ENCODE results near the gene ATP6V1G2.

ATP6V1G2 gene

DNA sequence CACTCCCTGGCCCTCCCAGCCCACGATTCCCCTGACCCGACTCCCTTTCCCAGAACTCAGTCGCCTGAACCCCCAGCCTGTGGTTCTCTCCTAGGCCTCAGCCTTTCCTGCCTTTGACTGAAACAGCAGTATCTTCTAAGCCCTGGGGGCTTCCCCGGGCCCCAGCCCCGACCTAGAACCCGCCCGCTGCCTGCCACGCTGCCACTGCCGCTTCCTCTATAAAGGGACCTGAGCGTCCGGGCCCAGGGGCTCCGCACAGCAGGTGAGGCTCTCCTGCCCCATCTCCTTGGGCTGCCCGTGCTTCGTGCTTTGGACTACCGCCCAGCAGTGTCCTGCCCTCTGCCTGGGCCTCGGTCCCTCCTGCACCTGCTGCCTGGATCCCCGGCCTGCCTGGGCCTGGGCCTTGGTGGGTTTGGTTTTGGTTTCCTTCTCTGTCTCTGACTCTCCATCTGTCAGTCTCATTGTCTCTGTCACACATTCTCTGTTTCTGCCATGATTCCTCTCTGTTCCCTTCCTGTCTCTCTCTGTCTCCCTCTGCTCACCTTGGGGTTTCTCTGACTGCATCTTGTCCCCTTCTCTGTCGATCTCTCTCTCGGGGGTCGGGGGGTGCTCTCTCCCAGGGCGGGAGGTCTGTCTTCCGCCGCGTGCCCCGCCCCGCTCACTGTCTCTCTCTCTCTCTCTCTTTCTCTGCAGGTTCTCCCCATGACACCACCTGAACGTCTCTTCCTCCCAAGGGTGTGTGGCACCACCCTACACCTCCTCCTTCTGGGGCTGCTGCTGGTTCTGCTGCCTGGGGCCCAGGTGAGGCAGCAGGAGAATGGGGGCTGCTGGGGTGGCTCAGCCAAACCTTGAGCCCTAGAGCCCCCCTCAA lies 25.9 kb upstream of the ATP6V1G2 start, which contains the start of gene LTA:
Gene LTA, plus strand, starts transcription at position 249 of the 871 bp plus-strand sequence. Its CDS starts 454 bp downstream, at position 703.
- Histone ChIP-seq H3K27ac (ENCODE audit: low read depth, low read length) (no peak within 1 kb of the TSS), H3K27me3 (ENCODE audit: control insufficient read depth, insufficient read depth, low read length) (no peaks in the 10 kb centered on the region), H3K4me3 (ENCODE audit: low read length) (peak within 1 kb of the TSS; percentile 46)

DNA sequence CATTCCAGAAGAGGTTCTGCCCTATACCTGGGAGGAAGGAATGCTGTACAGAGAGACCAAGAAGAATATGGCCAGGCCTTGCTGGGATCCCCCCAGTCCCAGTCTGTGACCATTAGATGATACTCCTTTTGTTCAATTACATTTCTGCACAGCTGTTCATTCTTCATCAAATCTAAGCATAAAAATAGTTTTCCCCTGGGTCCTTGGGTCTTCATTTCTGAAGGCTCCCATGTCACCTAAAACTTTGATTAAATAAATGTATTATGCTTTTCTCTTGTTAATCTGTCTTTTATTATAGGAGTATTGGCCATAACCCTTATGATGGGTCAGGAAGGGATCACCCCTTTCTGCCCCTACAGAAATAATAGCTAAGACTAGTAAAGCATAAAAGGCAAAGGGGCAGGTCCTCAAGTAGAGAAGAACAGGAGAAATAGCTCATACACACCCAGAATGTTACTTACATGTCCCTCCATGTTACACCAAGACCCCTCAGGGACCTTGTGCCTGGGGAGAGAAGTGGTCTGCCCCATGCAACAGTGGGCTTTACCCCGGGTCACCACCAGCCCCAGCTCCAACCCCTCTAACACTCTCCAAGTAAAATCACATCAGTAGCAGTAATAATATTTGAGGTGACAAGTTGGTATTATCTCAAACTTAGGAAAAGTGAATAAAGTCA lies 23.6 kb upstream of the ATP6V1G2 start:
- Histone ChIP-seq H3K4me1 (ENCODE audit: control insufficient read depth, insufficient read depth, low read length) (peaks cover under 1% of the 10 kb centered on the region), H3K9ac (ENCODE audit: low read length) (no peak overlapping the region), H3K4me3 (ENCODE audit: low read length) (no peak overlapping the region), H3K27me3 (ENCODE audit: control insufficient read depth, insufficient read depth, low read length) (no peaks in the 10 kb centered on the region), H3K27ac (ENCODE audit: low read depth, low read length) (no peak overlapping the region), H3K36me3 (ENCODE audit: control insufficient read depth, insufficient read depth, low read length) (no peaks in the 10 kb centered on the region)

More for the DNA sequence above, 25.9 kb upstream of the ATP6V1G2 start, which contains the start of gene LTA:
- Histone ChIP-seq H3K9ac (ENCODE audit: low read length) (no peak within 1 kb of the TSS), H3K4me1 (ENCODE audit: control insufficient read depth, insufficient read depth, low read length) (peaks cover 3% of the 10 kb centered on the region), H3K36me3 (ENCODE audit: control insufficient read depth, insufficient read depth, low read length) (no peaks in the 10 kb centered on the region)

DNA sequence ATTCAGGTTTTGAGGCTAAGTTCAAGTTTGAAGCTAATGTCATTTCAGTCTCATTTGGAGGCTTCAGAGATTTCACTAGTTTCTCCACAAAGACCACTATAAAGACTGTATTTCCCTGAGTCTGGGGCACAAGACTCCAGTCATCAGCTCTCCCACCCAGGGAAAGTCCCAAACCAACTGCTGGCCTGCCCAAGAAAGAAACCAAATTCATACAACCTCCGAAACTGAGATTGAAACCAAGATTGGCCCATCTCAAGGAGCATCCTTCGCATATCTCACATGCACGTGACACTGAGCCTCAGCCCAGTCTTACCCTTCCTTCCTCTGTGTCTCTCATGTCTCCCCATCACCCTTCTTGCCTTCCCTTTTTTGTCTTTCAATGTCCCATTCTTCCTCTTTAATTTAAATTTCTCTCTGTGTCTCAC lies 22.1 kb upstream of the ATP6V1G2 start:
- no peaks in the 10 kb centered on the region for H3K27me3 ChIP-seq (ENCODE audit: control insufficient read depth, insufficient read depth, low read length)
- H3K36me3 ChIP-seq (ENCODE audit: control insufficient read depth, insufficient read depth, low read length): no peaks in the 10 kb centered on the region
- no peak overlapping the region for H3K4me3 ChIP-seq (ENCODE audit: low read length)
- H3K27ac ChIP-seq (ENCODE audit: low read depth, low read length): no peak overlapping the region
- no peak overlapping the region for H3K9ac ChIP-seq (ENCODE audit: low read length)
- no peaks in the 10 kb centered on the region for H3K4me1 ChIP-seq (ENCODE audit: control insufficient read depth, insufficient read depth, low read length)

- Histone ChIP-seq H3K27ac (ENCODE audit: low read depth, low read length) (no peak overlapping the region), H3K36me3 (ENCODE audit: control insufficient read depth, insufficient read depth, low read length) (no peaks in the 10 kb centered on the region), H3K4me1 (ENCODE audit: control insufficient read depth, insufficient read depth, low read length) (no peaks in the 10 kb centered on the region), H3K27me3 (ENCODE audit: control insufficient read depth, insufficient read depth, low read length) (no peaks in the 10 kb centered on the region), H3K9ac (ENCODE audit: low read length) (no peak overlapping the region), H3K4me3 (ENCODE audit: low read length) (no peak overlapping the region)
These were observed 21.3 kb upstream of the ATP6V1G2 start for GRCh38 chr6:31567531-31568370.

DNA sequence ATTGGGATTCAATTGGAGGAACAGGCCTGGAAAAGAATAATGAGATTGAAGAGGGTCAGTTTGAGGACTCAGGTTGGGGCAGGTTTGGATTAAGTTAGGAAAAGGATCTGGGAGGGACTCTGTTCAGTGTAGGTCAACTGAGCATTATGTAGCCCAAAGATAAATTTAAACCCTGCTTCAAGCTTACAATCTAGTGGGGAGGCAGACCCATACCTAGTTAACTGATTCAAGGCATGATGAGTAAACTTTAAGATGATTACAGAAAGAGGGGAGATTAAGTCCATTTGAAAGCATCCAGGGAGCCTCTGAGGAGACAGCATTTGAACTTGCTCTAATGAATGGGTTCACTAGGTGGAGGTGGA lies 14.3 kb upstream of the ATP6V1G2 start:
- no peak overlapping the region for H3K9ac ChIP-seq (ENCODE audit: low read length)
- peaks cover 11% of the 10 kb centered on the region for H3K36me3 ChIP-seq (ENCODE audit: control insufficient read depth, insufficient read depth, low read length)
- H3K27ac ChIP-seq (ENCODE audit: low read depth, low read length): no peak overlapping the region
- no peak overlapping the region for H3K4me3 ChIP-seq (ENCODE audit: low read length)
- no peaks in the 10 kb centered on the region for H3K4me1 ChIP-seq (ENCODE audit: control insufficient read depth, insufficient read depth, low read length)
- H3K27me3 ChIP-seq (ENCODE audit: control insufficient read depth, insufficient read depth, low read length): no peaks in the 10 kb centered on the region

- Histone ChIP-seq H3K27me3 (ENCODE audit: control insufficient read depth, insufficient read depth, low read length) (no peaks in the 10 kb centered on the region), H3K27ac (ENCODE audit: low read depth, low read length) (no peak overlapping the region), H3K4me3 (ENCODE audit: low read length) (no peak overlapping the region), H3K4me1 (ENCODE audit: control insufficient read depth, insufficient read depth, low read length) (no peaks in the 10 kb centered on the region), H3K36me3 (ENCODE audit: control insufficient read depth, insufficient read depth, low read length) (peaks cover 11% of the 10 kb centered on the region), H3K9ac (ENCODE audit: low read length) (no peak overlapping the region)
These were observed 13.7 kb upstream of the ATP6V1G2 start for GRCh38 chr6:31559958-31560696.

GRCh38 chr6:31559606-31559957 lies 13.2 kb upstream of the ATP6V1G2 start:
- no peak overlapping the region for H3K4me3 ChIP-seq (ENCODE audit: low read length)
- no peaks in the 10 kb centered on the region for H3K4me1 ChIP-seq (ENCODE audit: control insufficient read depth, insufficient read depth, low read length)
- H3K9ac ChIP-seq (ENCODE audit: low read length): no peak overlapping the region
- H3K36me3 ChIP-seq (ENCODE audit: control insufficient read depth, insufficient read depth, low read length): peaks cover 11% of the 10 kb centered on the region
- H3K27me3 ChIP-seq (ENCODE audit: control insufficient read depth, insufficient read depth, low read length): no peaks in the 10 kb centered on the region
- H3K27ac ChIP-seq (ENCODE audit: low read depth, low read length): no peak overlapping the region

DNA sequence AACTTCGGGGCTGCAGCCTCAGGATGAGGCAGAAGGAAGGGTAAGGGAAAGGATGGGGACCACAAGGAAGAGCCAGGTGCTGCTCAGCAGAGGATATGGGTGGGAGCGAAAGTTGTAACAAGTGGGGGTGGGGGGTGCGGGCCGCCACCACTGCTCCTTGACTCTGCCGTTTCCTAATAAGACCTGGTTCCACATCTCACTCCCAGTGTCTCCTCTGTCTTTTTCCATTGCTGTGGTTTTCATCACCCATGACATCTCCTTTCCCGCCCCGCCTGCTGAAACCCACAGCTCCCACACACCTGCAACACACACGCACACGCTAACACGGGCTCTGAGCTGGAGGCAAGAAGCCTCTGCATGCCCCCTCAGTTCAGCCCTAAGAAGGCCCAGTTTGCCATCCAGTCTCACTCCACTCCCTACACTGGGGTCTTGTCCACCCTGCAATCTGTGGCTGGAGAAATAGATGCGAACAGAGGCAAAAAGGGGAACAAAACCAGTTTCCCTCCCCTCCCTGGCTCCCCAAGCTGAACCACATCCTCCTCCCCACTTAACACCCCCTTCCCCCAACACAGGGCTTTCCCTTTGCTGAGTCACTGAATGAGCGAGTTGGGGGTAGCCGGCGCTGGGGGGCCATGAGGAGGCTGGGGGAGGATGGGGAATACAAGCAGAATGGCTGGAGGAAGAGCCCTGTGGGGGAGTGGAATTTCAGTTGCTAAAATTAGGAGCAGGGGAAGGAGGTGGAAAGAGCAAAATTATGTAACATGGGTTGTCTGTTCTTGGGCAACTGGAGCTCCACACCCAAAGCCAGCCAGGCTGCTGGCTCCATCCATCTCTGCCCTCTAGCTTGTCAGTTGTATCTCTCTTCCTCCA lies 12.5 kb upstream of the ATP6V1G2 start:
- Histone ChIP-seq H3K36me3 (ENCODE audit: control insufficient read depth, insufficient read depth, low read length) (peaks cover 11% of the 10 kb centered on the region), H3K27ac (ENCODE audit: low read depth, low read length) (no peak overlapping the region), H3K4me3 (ENCODE audit: low read length) (no peak overlapping the region), H3K9ac (ENCODE audit: low read length) (no peak overlapping the region), H3K27me3 (ENCODE audit: control insufficient read depth, insufficient read depth, low read length) (no peaks in the 10 kb centered on the region), H3K4me1 (ENCODE audit: control insufficient read depth, insufficient read depth, low read length) (no peaks in the 10 kb centered on the region)

DNA sequence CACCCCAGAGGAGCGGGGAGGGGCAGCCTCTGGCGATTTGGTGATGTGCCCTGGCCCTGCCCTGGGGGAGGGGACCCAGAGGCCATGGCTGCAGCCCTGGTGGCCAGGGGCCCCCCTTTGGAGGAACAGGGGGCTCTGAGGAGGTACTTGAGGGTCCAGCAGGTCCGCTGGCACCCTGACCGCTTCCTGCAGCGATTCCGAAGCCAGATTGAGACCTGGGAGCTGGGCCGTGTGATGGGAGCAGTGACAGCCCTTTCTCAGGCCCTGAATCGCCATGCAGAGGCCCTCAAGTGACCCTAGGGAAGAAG lies 11.9 kb upstream of the ATP6V1G2 start:
- H3K27me3 ChIP-seq (ENCODE audit: control insufficient read depth, insufficient read depth, low read length): no peaks in the 10 kb centered on the region
- no peaks in the 10 kb centered on the region for H3K4me1 ChIP-seq (ENCODE audit: control insufficient read depth, insufficient read depth, low read length)
- H3K4me3 ChIP-seq (ENCODE audit: low read length): no peak overlapping the region
- H3K36me3 ChIP-seq (ENCODE audit: control insufficient read depth, insufficient read depth, low read length): peaks cover 11% of the 10 kb centered on the region
- H3K27ac ChIP-seq (ENCODE audit: low read depth, low read length): no peak overlapping the region
- H3K9ac ChIP-seq (ENCODE audit: low read length): no peak overlapping the region

DNA sequence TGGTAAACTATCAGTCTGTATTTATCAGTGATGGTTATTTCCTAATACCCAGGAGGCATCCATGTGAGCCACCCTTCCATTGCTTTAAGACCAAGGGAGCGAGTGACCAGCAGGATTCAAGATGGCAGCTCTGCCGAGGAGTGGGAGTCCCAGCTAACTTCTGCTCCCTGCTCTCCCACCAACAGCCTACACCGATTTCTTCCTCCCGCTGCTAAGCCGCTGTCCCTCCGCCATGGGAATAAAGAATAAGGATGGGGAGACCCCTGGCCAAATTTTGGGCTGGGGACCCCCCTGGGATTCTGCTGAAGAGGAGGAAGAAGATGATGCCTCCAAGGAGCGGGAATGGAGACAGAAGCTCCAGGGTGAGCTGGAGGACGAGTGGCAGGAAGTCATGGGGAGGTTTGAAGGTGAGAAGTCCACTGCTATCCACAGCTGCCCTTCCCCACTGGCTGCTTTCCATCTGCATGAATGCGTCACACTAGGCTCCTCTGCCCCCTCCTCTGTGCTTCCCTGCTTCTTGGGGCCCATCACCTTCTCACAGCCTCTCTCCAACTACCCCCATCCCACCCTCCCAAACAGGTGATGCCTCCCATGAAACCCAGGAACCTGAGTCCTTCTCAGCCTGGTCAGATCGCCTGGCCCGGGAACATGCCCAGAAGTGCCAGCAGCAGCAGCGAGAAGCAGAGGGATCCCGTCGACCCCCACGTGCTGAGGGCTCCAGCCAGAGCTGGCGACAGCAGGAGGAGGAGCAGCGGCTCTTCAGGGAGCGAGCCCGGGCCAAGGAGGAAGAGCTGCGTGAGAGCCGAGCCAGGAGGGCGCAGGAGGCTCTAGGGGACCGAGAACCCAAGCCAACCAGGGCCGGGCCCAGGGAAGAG lies 11.3 kb upstream of the ATP6V1G2 start:
- Histone ChIP-seq H3K9ac (ENCODE audit: low read length) (no peak overlapping the region), H3K4me1 (ENCODE audit: control insufficient read depth, insufficient read depth, low read length) (no peaks in the 10 kb centered on the region), H3K27me3 (ENCODE audit: control insufficient read depth, insufficient read depth, low read length) (no peaks in the 10 kb centered on the region), H3K4me3 (ENCODE audit: low read length) (no peak overlapping the region), H3K27ac (ENCODE audit: low read depth, low read length) (no peak overlapping the region), H3K36me3 (ENCODE audit: control insufficient read depth, insufficient read depth, low read length) (peaks cover 11% of the 10 kb centered on the region)

- Histone ChIP-seq H3K27me3 (ENCODE audit: control insufficient read depth, insufficient read depth, low read length) (no peaks in the 10 kb centered on the region), H3K9ac (ENCODE audit: low read length) (no peak overlapping the region), H3K36me3 (ENCODE audit: control insufficient read depth, insufficient read depth, low read length) (peaks cover 11% of the 10 kb centered on the region), H3K4me3 (ENCODE audit: low read length) (no peak overlapping the region), H3K4me1 (ENCODE audit: control insufficient read depth, insufficient read depth, low read length) (no peaks in the 10 kb centered on the region), H3K27ac (ENCODE audit: low read depth, low read length) (no peak overlapping the region)
These were observed 9.9 kb upstream of the ATP6V1G2 start for GRCh38 chr6:31556307-31556706.
